Astrocyte (in vitro differentiated cells and primary cell): ENCODE measurements around the gene CDH22. TPM values are rescaled to one million over a fixed set of nuclear protein-coding genes. Genes with fewer than 3 reads are reported as not detected.

ENCODE experiments used
- DNase-seq: peaks from one replicate; pipeline ENCODE4 v3.0.0-alpha.2; 2010; ENCODE audit warnings: low read depth
- FAIRE-seq: peaks from 2 replicates; lab custom pipeline; 2011; peaks lifted over from hg19 to GRCh38; lab: Jason Lieb, UNC
- H2AFZ ChIP-seq: 2 replicates; pipeline ENCODE4 v1.6.0; 2012; ENCODE audit warnings: low read depth, low read length, inconsistent platforms
- H3K27ac ChIP-seq: 2 replicates; pipeline ENCODE4 v1.5.1; 2011; ENCODE audit warnings: low read depth, low read length, inconsistent platforms
- H3K27me3 ChIP-seq: 2 replicates; pipeline ENCODE4 v1.6.0; 2011; ENCODE audit warnings: low read length, inconsistent platforms; ENCODE audit not compliant: insufficient read depth
- H3K36me3 ChIP-seq: 2 replicates; pipeline ENCODE4 v1.5.1; 2011; ENCODE audit warnings: low read length, inconsistent platforms; ENCODE audit not compliant: insufficient read depth
- H3K4me1 ChIP-seq: 2 replicates; pipeline ENCODE4 v1.5.1; 2011; ENCODE audit warnings: low read length, inconsistent platforms; ENCODE audit not compliant: insufficient read depth
- H3K4me2 ChIP-seq: 2 replicates; pipeline ENCODE4 v1.6.0; 2012; ENCODE audit warnings: low read length, inconsistent platforms
- H3K4me3 ChIP-seq: 2 replicates; pipeline ENCODE4 v1.5.1; 2011; ENCODE audit warnings: low read depth, mild to moderate bottlenecking, low read length, inconsistent platforms; ENCODE audit not compliant: insufficient read depth
- H3K79me2 ChIP-seq: 2 replicates; pipeline ENCODE4 v1.6.0; 2012; ENCODE audit warnings: mild to moderate bottlenecking, low read length, inconsistent platforms; ENCODE audit not compliant: insufficient read depth
- H3K9ac ChIP-seq: 2 replicates; pipeline ENCODE4 v1.6.0; 2012; ENCODE audit warnings: mild to moderate bottlenecking, low read length, inconsistent platforms
- H3K9me3 ChIP-seq: 2 replicates; pipeline ENCODE4 v1.5.1; 2012; ENCODE audit warnings: low read depth, mild to moderate bottlenecking, low read length, inconsistent platforms; ENCODE audit not compliant: insufficient read depth
- H4K20me1 ChIP-seq: 2 replicates; pipeline ENCODE4 v1.6.0; 2012; ENCODE audit warnings: low read length, inconsistent platforms; ENCODE audit not compliant: insufficient read depth
- H3K27ac Mint-ChIP-seq: one replicate; pipeline ENCODE4 v1.8.0; 2021; ENCODE audit warnings: mild to moderate bottlenecking, mixed read lengths; ENCODE audit not compliant: unreplicated experiment
- H3K27me3 Mint-ChIP-seq: one replicate; pipeline ENCODE4 v1.8.0; 2021; ENCODE audit warnings: low read depth, mixed read lengths; ENCODE audit not compliant: unreplicated experiment
- H3K36me3 Mint-ChIP-seq: one replicate; pipeline ENCODE4 v1.8.0; 2021; ENCODE audit warnings: low read depth, mixed read lengths; ENCODE audit not compliant: unreplicated experiment
- H3K4me1 Mint-ChIP-seq: one replicate; pipeline ENCODE4 v1.8.0; 2021; ENCODE audit warnings: low read depth, mixed read lengths; ENCODE audit not compliant: unreplicated experiment
- H3K4me3 Mint-ChIP-seq: one replicate; pipeline ENCODE4 v1.8.0; 2021; ENCODE audit warnings: mild to moderate bottlenecking, moderate library complexity, mixed read lengths; ENCODE audit not compliant: unreplicated experiment
- H3K9me3 Mint-ChIP-seq: one replicate; pipeline ENCODE4 v1.8.0; 2021; ENCODE audit warnings: mild to moderate bottlenecking, mixed read lengths; ENCODE audit not compliant: unreplicated experiment
- CTCF ChIP-seq: IDR thresholded peaks from 2 replicates; pipeline ENCODE4 v1.5.1; 2011; ENCODE audit warnings: low read depth, mild to moderate bottlenecking, inconsistent platforms, low read length, moderate library complexity; ENCODE audit not compliant: insufficient read depth
- EZH2 ChIP-seq: IDR thresholded peaks from 2 replicates; pipeline ENCODE4 v1.6.1; 2012; ENCODE audit warnings: mild to moderate bottlenecking, low read length, inconsistent platforms; ENCODE audit not compliant: insufficient read depth
- total RNA-seq: library from RNA; stranded (reverse); gene quantifications from 2 replicates; pipeline ENCODE4 v1.2.1, GENCODE V29; 2021

The CDH22 gene
- total RNA-seq, 1 donor from 2014 or later = not detected

GRCh38 chr20:46232539-46232938 lies 75.8 kb downstream of the CDH22 start:
- no peak for TF ChIP-seq EZH2
- no peak for TF ChIP-seq CTCF
- Histone ChIP-seq H4K20me1 (no peaks in the 10 kb centered on the region), H3K27me3 (peaks cover 4% of the 10 kb centered on the region), H3K27ac (no peak overlapping the region), H3K4me2 (no peak overlapping the region), H3K4me1 (no peaks in the 10 kb centered on the region), H3K9ac (no peak overlapping the region), H3K9me3 (no peaks in the 10 kb centered on the region), H3K79me2 (no peaks in the 10 kb centered on the region), H3K4me3 (no peak overlapping the region), H2AFZ (no peak overlapping the region), H3K36me3 (no peaks in the 10 kb centered on the region)
- FAIRE-seq (no peak), DNase-seq (no peak)
- H3K36me3 Mint-ChIP-seq = no peaks in the 10 kb centered on the region
- no peaks in the 10 kb centered on the region for H3K4me1 Mint-ChIP-seq
- no peaks in the 10 kb centered on the region for H3K9me3 Mint-ChIP-seq
- peaks cover 72% of the 10 kb centered on the region for H3K27me3 Mint-ChIP-seq
- no peak overlapping the region for H3K4me3 Mint-ChIP-seq
- H3K27ac Mint-ChIP-seq = no peak overlapping the region

GRCh38 chr20:46230801-46231282 lies 77.5 kb downstream of the CDH22 start:
- no peaks in the 10 kb centered on the region for H3K9me3 Mint-ChIP-seq
- no peak overlapping the region for H2AFZ ChIP-seq
- no peak overlapping the region for H3K4me3 Mint-ChIP-seq
- peaks cover 4% of the 10 kb centered on the region for H3K4me1 ChIP-seq
- H3K27ac Mint-ChIP-seq = no peak overlapping the region
- H3K27ac ChIP-seq = no peak overlapping the region
- no peaks in the 10 kb centered on the region for H3K36me3 Mint-ChIP-seq
- H4K20me1 ChIP-seq = no peaks in the 10 kb centered on the region
- no peak overlapping the region for H3K9ac ChIP-seq
- no peaks in the 10 kb centered on the region for H3K79me2 ChIP-seq
- H3K27me3 Mint-ChIP-seq = peaks cover 74% of the 10 kb centered on the region
- no peak overlapping the region for H3K4me3 ChIP-seq
- FAIRE-seq (no peak), DNase-seq (peak; percentile 15)
- H3K36me3 ChIP-seq = no peaks in the 10 kb centered on the region
- peaks cover 7% of the 10 kb centered on the region for H3K4me1 Mint-ChIP-seq
- no peak overlapping the region for H3K4me2 ChIP-seq
- no peak for TF ChIP-seq CTCF
- TF ChIP-seq EZH2 = no peak
- H3K27me3 ChIP-seq = peaks cover 4% of the 10 kb centered on the region
- H3K9me3 ChIP-seq = no peaks in the 10 kb centered on the region

GRCh38 chr20:46230106-46230491 lies 78.2 kb downstream of the CDH22 start:
- Mint-ChIP-seq H3K27ac (no peak overlapping the region), H3K36me3 (no peaks in the 10 kb centered on the region), H3K27me3 (peaks cover 73% of the 10 kb centered on the region), H3K9me3 (no peaks in the 10 kb centered on the region), H3K4me3 (no peak overlapping the region), H3K4me1 (peaks cover 7% of the 10 kb centered on the region)
- FAIRE-seq (no peak), DNase-seq (no peak)
- H3K27me3 ChIP-seq = peaks cover 7% of the 10 kb centered on the region
- no peaks in the 10 kb centered on the region for H3K36me3 ChIP-seq
- TF ChIP-seq EZH2 (no peak), CTCF (no peak)
- H3K9ac ChIP-seq = no peak overlapping the region
- no peak overlapping the region for H3K27ac ChIP-seq
- H3K79me2 ChIP-seq = no peaks in the 10 kb centered on the region
- peaks cover 4% of the 10 kb centered on the region for H3K4me1 ChIP-seq
- no peak overlapping the region for H3K4me2 ChIP-seq
- H2AFZ ChIP-seq = no peak overlapping the region
- H4K20me1 ChIP-seq = no peaks in the 10 kb centered on the region
- no peak overlapping the region for H3K4me3 ChIP-seq
- no peaks in the 10 kb centered on the region for H3K9me3 ChIP-seq
